ENCODE measurements around the gene TSPAN17.

DNA sequence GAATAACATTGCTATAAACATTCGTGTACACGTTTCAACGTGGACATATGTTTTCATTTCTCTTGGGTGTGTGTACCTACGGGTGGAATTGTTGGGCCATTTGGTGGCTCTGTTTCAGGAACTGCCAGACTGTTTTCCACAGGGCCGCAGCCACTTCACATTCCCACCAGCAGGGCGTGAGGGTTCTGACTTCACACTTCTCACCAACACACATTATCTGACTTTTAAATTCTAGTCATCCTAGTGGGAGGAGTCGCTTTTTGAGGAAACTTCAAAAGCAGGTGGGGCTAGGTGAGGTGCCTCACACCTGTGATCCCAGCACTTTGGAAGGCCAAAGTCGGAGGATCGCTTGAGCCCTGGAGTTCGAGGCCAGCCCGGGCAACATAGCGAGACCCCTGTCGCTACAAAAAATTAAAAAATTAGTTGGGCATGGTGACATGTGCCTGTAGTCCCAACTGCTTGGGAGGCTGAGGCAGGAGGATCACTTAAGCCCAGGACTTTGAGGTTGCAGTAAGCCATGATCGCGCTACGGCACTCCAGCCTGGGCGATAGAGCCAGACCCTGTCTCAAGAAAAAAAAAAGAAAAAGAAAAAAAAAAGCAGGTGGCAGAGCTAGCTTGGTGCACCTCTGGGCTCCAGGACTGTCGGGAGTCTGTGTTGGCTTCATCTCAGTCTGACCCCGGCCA, 28.5 kb downstream of the TSPAN17 start:
- peak; percentile 63 to 84 for TF ChIP-seq CTCF (conservative IDR thresholded peaks at IDR 0.05; ENCODE audit: low read depth in 2 of 2)
- TF ChIP-seq, protein P1, sequence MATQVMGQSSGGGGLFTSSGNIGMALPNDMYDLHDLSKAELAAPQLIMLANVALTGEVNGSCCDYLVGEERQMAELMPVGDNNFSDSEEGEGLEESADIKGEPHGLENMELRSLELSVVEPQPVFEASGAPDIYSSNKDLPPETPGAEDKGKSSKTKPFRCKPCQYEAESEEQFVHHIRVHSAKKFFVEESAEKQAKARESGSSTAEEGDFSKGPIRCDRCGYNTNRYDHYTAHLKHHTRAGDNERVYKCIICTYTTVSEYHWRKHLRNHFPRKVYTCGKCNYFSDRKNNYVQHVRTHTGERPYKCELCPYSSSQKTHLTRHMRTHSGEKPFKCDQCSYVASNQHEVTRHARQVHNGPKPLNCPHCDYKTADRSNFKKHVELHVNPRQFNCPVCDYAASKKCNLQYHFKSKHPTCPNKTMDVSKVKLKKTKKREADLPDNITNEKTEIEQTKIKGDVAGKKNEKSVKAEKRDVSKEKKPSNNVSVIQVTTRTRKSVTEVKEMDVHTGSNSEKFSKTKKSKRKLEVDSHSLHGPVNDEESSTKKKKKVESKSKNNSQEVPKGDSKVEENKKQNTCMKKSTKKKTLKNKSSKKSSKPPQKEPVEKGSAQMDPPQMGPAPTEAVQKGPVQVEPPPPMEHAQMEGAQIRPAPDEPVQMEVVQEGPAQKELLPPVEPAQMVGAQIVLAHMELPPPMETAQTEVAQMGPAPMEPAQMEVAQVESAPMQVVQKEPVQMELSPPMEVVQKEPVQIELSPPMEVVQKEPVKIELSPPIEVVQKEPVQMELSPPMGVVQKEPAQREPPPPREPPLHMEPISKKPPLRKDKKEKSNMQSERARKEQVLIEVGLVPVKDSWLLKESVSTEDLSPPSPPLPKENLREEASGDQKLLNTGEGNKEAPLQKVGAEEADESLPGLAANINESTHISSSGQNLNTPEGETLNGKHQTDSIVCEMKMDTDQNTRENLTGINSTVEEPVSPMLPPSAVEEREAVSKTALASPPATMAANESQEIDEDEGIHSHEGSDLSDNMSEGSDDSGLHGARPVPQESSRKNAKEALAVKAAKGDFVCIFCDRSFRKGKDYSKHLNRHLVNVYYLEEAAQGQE (IDR thresholded peaks at IDR 0.05; ENCODE audit: unreplicated experiment): no peak
- no peak for TF ChIP-seq EZH2phosphoT487 (IDR thresholded peaks at IDR 0.05; ENCODE audit: unreplicated experiment)
